Fibroblast of skin of abdomen (primary cell): Measurements from ENCODE around the gene ABI3BP.
A peak's percentile ranks its signal among the peaks of the same experiment; 100 is the strongest.

ENCODE experiments used
- DNase-seq: peaks from one replicate; pipeline ENCODE4 v3.0.0-alpha.2; 2013

The ABI3BP gene

GRCh38 chr3:100888881-100889280 lies 104.3 kb downstream of the ABI3BP start:
- no peak for DNase-seq

- DNase-seq = peak; percentile 72
Measured at GRCh38 chr3:100882571-100882984, 110.6 kb downstream of the ABI3BP start.

- DNase-seq = peak; percentile 44
Measured at GRCh38 chr3:100880845-100881244, 112.4 kb downstream of the ABI3BP start.

GRCh38 chr3:100880072-100880471 lies 113.1 kb downstream of the ABI3BP start:
- no peak for DNase-seq

GRCh38 chr3:100879195-100879810 lies 113.9 kb downstream of the ABI3BP start:
- no peak for DNase-seq

GRCh38 chr3:100877286-100877685 lies 115.9 kb downstream of the ABI3BP start:
- DNase-seq = no peak

- peak; percentile 74 for DNase-seq
Measured at GRCh38 chr3:100875239-100875638, 118.0 kb downstream of the ABI3BP start.

GRCh38 chr3:100873611-100874010 lies 119.6 kb downstream of the ABI3BP start:
- no peak for DNase-seq

- no peak for DNase-seq
Measured at GRCh38 chr3:100871306-100871705, 121.9 kb downstream of the ABI3BP start.

- peak; percentile 72 for DNase-seq
Measured at GRCh38 chr3:100869787-100870186, 123.4 kb downstream of the ABI3BP start.

- no peak for DNase-seq
Measured at GRCh38 chr3:100868894-100869293, 124.3 kb downstream of the ABI3BP start.

GRCh38 chr3:100868096-100868495 lies 125.1 kb downstream of the ABI3BP start:
- DNase-seq = no peak

GRCh38 chr3:100865442-100865841 lies 127.8 kb downstream of the ABI3BP start:
- no peak for DNase-seq

GRCh38 chr3:100864471-100865250 lies 128.6 kb downstream of the ABI3BP start:
- DNase-seq = no peak

GRCh38 chr3:100857863-100858262 lies 135.4 kb downstream of the ABI3BP start:
- no peak for DNase-seq

- no peak for DNase-seq
Measured at GRCh38 chr3:100856821-100857220, 136.4 kb downstream of the ABI3BP start.

- DNase-seq = no peak
Measured at GRCh38 chr3:100852840-100853239, 140.4 kb downstream of the ABI3BP start.

GRCh38 chr3:100850701-100851100 lies 142.5 kb downstream of the ABI3BP start:
- DNase-seq = peak; percentile 30

GRCh38 chr3:100850156-100850555 lies 143.1 kb downstream of the ABI3BP start:
- DNase-seq = peak; percentile 8

- DNase-seq = no peak
Measured at GRCh38 chr3:100844063-100844936, 148.9 kb downstream of the ABI3BP start.

- no peak for DNase-seq
Measured at GRCh38 chr3:100838157-100838556, 155.1 kb downstream of the ABI3BP start.

- DNase-seq = peak; percentile 59
Measured at GRCh38 chr3:100836661-100837060, 156.6 kb downstream of the ABI3BP start.

GRCh38 chr3:100834332-100834731 lies 158.9 kb downstream of the ABI3BP start:
- DNase-seq = no peak
